ENCODE data around the gene DNAH12.

DNA sequence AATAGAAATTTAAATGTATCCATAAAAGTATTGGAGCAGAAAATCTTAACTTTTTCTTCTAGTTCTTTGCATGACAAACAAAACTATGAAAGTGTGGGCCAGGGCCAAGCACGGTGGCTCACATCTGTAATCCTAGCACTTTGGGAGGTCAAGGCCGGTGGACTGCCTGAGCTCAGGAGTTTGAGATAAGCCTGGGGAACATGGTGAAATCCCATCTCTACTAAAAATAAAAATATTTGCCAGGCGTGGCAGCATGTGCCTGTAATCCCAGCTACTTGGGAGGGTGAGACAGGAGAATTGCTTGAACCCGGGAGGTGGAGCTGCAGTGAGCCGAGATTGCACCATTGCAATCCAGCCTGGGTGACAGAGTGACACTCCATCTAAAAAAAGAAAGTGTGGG is 158.6 kb downstream of the DNAH12 start:
- TF ChIP-seq CTCF (conservative IDR thresholded peaks at IDR 0.05; ENCODE audit: low read depth, low read length): no peak
- TF ChIP-seq POLR2A (IDR thresholded peaks at IDR 0.05; ENCODE audit: low read depth, low read length): no peak
- TF ChIP-seq RAD21 (IDR thresholded peaks at IDR 0.05; ENCODE audit: low read length): no peak
- TF ChIP-seq NFE2L2 (IDR thresholded peaks at IDR 0.05; ENCODE audit: low read depth, low read length): no peak
- TF ChIP-seq USF2 (IDR thresholded peaks at IDR 0.05; ENCODE audit: low read depth, low read length): no peak
- TF ChIP-seq FOS (IDR thresholded peaks at IDR 0.05; ENCODE audit: low read depth, low read length): no peak
- TF ChIP-seq RCOR1 (IDR thresholded peaks at IDR 0.05; ENCODE audit: insufficient replicate concordance, low read length): no peak
- TF ChIP-seq CHD1 (IDR thresholded peaks at IDR 0.05; ENCODE audit: low read depth, low read length): no peak
- TF ChIP-seq MAZ (IDR thresholded peaks at IDR 0.05; ENCODE audit: borderline replicate concordance, low read depth, low read length): no peak
- TF ChIP-seq SMC3 (IDR thresholded peaks at IDR 0.05; ENCODE audit: low read depth, low read length): no peak
- no peak for TF ChIP-seq MAFK (IDR thresholded peaks at IDR 0.05; ENCODE audit: low read depth, low read length)
- no peak for TF ChIP-seq CEBPB (IDR thresholded peaks at IDR 0.05; ENCODE audit: low read depth, low read length)
- TF ChIP-seq RFX5 (IDR thresholded peaks at IDR 0.05; ENCODE audit: low read depth, low read length): no peak
- TF ChIP-seq MXI1 (IDR thresholded peaks at IDR 0.05; ENCODE audit: borderline replicate concordance, low read depth, low read length): no peak

Data from IMR-90 (cell line).